Measurements from ENCODE around the gene VAMP2.

Gene VAMP2

DNA sequence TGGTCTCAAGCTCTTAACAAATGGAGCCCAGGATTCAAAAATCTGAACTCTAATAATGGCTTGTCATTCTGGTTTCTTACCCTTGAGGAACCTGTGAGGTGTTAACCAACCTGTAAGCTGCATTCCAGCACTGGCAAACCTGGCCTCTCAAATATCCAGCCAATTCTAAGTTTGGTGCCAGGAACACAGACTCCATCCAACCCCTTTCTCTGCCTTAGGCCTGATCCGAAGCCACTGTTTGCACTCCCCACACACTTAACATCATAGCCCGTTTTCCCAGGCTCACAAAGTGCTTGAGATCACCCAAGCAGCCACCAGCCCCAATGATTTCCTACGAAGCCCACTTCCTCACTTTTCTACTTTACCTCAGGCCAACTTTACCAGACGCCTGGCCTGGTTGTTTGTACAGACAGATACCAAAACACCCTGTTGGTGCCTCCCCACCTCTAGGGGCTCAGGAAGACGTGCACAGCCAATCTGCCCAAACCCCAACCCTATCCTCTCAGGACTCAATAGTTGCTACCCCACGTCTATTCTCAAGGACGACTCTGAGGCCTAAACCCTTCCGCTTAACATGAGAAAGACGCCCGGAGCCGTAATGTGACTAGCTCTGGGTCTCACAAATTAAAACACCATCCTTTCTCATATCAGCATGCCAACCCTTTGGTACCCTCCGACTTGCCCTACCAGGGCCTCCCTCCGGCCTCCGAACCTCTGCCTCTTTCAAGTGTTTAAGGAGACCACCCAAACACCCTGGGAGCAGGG, 7.3 kb downstream of the VAMP2 start:
- no peak for DNase-seq (ENCODE audit: low spot score)

DNA sequence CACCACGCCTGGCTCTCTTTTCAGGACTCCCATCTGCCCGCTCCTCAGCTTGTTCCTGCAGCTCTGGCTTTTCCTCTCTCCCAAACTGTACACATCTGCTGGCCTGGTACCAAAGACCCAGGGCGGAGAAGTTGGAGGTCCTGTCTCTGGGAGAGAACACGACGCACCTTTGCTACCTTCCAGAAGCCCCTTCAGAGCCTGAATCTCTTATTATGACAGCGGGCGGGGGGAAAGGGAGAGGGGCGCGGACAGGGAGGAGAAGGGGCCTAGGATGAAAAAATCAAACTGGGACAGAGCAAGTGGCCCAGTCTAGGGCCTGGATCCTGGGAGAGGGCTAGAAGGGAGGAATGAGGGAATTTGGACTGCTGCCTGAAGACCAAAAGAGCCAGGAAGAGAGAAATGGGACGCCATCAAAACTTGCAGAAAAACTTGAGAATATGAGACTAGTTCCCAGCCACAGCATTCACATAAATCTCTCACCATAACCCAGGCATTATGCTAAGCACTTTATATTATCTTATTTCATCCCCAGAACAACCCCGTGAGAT, 8.1 kb downstream of the VAMP2 start:
- no peak for DNase-seq (ENCODE audit: low spot score)

DNA sequence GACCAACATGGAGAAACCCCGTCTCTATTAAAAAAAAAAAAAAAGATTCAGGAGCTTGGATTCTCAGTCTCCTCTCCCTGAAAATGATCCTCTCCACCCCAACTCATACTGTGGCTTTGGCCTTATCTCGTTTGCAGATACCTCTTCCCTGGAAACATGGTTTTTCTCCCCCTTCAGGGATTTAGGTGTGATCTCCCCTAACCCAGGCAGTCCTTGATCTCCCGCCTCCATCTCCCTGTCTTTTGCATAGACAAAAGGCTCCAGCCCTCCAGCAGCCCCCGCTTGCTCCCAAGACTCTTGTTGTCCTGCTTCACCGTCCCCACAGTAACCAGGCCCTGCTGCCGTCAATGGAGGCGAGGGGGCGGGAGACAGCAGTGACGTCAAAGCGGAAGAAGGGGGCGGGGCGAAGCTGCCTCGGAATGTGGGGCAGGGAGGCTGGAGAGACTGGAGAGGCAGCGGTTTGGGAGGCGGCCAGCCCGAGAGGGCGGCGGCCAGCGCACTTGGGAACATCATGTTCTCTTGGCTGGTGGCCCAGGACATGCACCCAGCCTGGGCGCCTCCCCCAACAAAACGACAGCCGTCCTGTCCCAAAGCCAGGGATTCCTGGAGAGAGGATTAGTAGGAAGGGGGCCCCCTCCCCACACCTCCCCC, 8.7 kb downstream of the VAMP2 start:
- peak; percentile 92 for DNase-seq (ENCODE audit: low spot score)

DNA sequence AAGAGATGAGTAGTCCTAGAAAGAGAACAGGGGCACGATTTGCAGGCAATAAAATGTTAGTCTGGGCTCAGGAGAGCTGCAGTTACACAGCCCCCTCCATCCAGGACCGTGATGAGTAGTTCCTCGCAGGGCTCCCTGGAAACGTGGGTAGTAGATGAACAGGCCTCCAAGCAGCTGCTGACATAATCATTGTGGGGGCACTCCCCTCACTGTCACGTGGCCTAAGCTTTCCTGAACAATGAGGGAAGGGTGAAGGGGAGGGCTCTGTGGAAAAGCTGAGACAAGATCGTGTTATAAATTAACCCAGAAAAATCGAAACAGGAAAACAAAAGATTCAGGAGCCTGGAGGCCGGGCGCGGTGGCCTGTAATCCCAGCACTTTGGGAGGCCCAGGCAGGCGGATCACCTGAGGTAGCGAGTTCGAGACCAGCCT, 9.2 kb downstream of the VAMP2 start:
- DNase-seq (ENCODE audit: low spot score) = no peak

DNA sequence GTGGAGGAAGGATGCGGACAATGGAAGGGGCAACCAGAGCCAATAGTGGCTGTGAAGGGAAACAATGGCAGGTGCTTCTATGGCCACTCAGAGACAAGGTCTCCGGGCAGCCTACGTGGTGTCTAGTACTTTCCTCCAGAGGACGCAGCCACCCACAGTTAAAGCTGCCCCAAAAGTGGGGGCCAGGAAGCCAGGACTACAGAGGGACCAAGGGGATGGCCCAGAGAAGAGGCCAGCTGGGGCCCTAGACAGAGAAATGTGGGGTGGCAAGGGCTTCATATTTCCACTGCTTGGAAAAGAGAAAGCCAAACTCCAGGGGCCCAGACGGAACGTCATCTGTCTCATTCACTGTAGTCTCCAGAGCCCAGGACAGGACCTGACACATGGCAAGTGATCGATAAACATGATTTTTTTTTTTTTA, 9.7 kb downstream of the VAMP2 start:
- DNase-seq (ENCODE audit: low spot score) = no peak

DNA sequence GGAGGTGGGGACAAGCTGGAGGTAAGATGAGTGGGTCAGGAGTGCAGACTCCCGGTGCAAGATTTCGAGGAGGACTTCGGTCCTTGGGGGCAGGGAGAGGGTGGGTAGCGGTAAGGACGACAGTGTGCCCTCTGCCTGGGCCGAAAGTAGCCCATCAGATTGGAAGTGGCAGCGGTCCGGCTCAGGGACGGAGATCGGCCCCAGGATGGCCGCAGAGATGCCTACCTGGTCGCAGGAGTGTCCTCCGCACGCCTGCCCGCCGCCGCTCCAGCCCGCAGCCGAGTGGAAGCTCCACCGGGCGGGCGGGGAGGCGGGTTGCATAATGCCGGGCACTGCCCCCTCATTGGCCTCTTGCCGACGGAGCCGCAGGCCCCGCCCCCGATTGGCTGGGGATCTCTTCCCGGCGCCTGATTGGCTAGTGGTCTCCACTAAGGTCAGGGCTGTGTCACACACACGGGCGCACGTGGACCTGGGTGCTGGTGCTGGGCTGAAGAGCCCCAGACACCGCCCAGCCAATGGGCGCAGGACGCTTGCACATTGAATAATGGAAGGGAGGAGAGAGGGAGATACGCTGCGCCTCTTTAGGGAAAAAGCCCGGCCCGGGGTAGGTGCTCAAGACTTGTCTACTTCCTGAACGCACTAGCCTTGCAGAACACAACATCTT, 10.5 kb downstream of the VAMP2 start, which contains the start of gene PER1:
PER1 (minus strand) TSS at position 293 of the 664 bp plus-strand sequence. CDS start 1,698 bp downstream, outside the sequence.
- peak; percentile 89 for DNase-seq (ENCODE audit: low spot score)

DNA sequence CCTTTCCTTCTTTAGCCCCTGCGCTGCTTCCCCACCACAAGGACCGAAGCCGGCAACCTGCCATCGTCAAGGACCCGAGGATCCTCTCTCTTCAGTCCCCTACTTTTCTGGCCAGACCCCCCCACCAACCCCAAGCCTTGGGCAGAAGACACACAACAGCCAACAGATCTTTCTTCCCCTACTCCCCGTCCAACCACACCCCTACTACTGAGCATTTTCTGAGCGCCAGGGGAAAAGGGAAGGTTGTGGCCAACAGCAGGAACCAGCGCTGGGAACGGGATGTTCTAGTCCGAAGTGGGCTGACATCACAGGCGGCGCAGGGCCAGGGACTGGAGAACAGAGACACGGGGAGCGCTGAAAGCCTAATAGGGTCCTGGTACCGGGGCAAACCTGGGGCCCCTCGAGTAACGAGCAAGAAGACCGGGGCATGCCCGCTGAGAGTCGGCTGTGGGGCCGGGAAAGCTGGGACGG, 11.1 kb downstream of the VAMP2 start:
- DNase-seq (ENCODE audit: low spot score) = no peak

DNA sequence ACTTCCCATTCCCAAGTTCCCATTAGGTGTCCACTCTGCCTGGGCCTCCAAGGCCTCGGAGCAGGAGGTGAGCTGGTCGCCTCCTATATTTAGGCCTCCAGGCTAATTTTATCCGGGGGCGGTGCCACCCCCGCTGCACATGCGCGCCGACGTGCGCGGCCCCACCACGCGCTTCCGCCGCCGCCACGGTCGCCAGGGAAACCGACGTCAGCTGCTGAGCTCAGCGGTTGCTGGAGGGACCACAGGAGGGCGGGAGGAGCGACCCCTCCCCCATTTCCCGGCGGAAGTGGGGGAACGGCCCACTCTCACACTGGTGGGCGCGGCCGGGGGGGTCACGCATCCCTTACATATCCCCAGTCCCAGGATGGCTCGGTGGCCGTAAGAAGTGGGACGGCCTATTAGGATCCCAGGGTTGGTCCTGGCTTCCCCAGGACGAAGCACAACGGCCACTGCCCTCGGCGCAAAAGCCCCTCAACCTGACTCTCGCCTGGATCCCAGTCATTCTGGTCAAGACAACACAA, 11.6 kb downstream of the VAMP2 start:
- DNase-seq (ENCODE audit: low spot score) = peak; percentile 52

DNA sequence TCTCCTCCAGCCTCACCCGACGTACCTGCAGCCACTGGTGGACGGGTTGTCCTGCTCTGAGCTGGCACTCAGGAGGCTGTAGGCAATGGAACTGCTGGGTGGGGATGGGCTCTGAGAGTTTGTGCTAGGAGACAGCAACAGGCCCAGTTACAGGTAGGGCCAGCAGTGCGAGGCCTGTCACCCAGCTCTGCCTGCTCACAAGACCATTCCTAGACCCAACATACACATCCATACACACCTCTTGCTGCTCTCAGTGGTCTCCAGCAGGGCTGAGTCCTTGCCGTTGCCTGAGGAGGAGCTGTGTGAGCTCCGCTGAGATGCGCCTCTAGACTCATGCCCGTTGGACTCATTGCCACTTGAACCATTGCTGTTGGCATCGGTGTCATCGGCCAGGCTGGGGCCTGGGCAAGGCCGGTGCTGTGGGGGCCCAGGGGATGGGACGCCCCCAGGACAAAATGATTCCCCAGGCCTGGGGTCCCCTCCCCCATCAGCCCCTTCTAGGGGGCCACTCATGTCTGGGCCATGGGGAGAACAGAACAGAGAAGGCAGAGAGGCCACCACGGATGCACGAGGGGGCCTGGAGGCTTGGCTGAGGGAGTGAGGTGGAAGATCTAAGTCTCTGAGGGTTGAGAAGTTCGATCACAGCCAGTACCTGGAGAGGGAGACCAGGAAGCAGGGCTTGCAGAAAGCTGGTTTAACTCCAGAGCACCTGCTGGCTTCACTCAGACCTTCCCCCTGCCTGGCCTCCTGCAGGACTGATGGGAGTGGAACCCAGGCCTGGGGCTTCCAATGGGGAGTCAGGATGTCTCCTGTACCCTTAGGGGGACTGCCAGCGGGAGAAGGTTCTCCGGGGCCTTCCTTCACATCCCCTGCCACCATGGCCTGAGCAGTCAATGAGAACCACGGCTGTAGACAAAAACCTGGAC, 12.3 kb downstream of the VAMP2 start:
- DNase-seq (ENCODE audit: low spot score) = no peak

DNA sequence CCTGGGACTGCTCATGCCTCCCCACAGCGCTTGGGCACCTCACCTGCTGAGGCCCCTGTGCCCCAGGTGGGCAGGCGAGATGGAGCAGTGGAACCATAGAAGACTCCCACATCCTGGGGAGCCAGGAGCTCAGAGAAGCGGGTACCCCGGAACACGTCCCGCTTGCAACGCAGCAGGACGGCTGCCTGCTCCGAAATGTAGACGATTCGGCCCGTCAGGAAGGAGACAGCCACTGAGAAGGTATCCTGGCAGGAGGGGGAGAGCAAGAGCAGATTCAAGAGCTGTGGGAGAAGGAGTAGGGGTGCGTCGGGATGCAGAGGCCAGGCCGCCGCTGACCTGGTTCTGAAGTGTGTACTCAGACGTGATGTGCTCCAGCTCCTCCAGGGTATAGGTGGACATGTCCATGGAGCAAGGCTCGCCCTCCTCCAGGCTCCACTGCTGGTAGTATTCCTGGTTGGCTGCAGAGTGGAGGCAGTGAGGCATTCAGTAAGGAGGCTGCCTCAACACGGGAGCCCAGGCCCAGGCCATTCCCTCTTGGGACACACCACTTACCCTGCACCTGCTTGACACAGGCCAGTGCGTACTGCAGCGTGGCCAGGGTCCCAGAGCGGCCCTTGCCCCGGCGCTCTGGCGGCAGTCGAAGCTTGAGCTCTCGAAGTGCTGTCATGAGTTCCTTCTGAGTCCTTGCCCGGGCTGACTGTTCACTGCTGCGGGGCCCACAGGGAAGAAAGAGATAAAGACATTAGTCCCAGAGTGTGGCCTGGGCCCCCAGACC, 13.1 kb downstream of the VAMP2 start:
- DNase-seq (ENCODE audit: low spot score) = no peak

DNA sequence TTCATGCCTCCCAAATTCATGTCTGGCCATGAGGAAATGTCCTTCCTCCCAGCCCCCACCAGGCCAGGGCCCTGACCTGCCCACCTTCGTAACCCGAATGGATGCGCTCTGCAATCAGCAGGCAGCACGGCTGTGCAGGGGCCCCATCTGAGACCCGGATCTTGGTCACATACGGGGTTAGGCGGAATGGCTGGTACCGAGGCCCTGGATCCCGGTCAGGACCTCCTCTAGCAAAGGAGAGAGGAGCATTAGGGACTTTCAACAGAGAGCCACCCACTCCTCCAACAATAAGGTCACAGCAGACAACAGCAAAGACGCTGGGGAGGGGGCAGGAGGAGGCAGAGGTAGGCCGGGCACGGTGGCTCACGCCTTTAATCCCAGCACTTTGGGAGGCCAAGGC, 14.2 kb downstream of the VAMP2 start:
- DNase-seq (ENCODE audit: low spot score) = no peak

DNA sequence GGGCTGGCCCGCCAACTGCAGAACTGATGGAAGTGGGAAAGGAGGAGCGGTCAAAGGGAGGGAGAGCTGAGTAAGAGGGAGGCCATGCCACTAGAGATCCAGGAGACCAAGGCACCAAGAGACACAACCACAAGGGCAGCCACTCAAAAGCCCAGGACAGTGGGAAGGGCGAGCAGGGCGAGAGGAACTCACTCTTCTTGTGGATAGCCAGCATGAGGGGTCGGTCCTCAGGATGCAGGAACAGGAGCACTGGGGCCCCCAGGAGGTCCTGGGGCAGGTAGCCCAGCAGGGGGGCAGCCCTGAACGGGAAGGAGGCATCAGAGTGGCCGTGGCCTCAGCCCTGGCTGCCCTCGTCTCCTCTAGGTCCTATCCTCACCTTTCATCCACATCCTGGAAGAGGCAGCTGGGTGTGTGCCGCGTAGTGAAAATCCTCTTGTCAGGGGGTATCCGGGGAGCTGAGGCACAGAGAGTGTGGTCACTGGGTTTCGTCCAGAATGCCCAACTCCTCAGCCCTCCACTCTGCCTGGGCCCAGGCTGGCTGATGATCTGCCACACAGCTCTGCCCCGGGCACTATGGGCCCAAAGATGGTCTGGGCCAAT, 14.8 kb downstream of the VAMP2 start:
- no peak for DNase-seq (ENCODE audit: low spot score)

DNA sequence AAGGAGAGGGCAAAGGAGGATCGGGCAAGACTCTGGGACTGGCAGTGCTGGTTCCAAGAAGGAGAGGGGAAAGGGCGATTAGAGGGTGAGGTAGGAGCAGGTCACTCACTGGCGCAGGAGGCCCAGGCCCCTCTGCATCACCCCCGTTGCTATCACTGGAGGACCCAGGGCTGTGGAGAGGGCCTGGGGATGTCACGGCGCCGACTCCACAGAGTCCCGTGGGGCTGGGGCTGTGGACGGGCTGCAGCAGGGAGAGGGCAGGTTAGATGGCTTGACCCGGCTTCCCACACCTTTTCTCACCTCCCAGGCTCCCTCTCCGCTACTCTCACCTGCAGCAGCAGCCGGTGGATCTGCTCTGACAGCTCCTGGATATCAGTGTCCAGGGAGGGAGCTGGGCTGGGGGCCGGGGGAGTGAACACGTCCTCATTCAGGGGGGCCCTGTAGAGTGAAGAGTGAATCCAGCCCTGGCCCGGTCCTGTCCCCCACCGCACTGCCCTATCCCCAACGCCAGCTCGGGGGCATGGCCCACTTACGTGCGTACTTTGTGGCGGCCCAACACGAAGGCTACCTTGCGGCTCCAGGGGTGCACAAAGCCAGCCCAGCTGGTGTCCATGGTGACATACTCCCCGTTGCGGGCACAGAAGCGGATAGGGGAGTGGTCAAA, 15.5 kb downstream of the VAMP2 start:
- DNase-seq (ENCODE audit: low spot score) = no peak

DNA sequence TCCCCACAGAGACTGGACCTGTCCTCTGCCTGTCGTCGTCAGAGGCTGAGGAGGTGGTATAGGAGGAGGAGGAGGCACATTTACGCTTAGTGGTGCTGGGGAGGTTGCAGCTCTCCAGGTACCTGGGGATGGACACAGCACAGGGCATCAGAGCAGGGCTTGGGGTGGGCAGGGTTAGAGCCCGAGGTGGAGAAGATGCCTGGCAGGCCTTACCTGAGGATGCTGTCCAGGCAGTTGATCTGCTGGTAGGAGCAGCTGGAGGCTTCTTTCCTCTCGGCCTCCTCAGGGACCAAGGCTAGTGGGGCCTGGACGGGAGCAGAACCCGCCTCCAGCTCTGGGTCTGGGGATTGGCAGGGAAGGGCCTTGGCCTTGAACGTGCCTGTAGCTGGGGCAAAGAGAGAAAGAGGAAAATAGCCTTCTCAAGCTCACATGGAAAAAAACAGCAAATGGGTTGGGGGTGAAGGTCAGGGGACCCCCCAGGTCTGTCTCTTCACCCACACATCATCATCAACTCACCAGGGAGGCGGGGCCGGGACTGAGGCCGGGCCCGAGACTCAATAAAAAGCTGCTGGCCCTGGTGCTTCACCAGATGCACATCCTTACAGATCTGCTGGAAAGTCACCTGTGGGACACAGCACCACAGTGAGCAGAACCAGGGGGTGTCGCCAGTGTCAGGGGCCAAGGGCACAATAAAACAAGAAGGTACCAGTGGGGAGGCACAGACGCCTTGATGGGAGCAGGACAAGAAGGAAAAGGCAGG, 16.2 kb downstream of the VAMP2 start:
- no peak for DNase-seq (ENCODE audit: low spot score)

DNA sequence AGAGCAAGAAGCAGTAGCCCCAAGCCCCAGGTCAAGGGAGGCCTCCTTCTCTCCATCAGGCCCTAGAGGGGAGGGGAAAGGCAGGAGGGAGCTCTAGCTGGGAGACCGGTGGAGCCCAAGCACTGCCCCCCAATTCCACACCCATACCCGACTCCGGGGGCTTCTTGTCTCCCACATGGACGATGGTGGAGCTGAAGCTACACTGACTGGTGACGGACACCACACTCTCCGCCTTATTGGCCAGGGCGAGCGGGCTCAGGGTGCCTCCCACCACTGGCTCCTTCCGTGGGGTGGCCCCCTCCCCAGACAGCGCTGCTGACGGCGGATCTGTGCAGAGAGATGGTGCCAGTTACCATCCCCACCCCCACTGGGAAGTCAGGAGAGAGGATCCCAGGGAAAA, 16.9 kb downstream of the VAMP2 start:
- no peak for DNase-seq (ENCODE audit: low spot score)

DNA sequence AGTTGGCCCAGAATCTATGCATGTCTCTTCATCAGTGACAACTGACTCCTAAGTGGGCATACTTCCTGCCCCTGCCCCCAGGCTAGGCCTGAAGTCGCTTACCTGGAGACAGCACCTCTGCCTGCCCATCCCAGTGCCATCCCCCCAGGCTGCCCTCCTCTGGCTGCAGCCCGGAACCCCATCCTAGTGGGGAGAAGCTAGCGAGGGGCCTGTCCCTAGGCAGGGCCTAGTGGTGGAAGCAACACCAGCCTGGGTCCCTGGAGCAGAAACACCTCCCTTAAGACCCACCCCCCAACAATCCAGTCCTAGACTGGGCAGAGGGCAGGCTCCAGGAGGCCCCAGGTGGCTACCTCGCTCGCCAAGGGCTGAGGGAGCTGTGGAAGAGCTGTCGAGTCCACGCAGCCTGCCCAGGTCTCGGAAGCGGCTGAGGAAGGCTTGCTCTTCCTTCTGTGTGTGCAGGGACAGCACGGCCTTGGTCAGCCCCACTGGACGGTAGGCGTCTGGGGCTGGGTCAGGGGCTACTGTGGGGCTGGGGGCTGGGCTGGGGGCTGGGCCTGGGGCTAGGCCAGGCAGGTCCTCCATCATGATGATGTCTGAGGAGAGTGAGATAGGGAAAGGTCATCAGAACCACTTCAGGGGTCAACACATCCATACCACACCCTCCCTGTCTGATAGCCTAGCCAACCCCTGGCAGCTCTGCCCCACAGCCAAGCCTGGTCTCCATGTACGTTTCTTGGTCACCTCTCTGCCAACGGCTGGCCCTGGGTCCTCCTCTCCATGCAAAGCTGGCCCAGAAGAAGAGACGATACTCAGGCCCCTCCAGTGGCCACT, 18.1 kb downstream of the VAMP2 start:
- DNase-seq (ENCODE audit: low spot score) = no peak

DNA sequence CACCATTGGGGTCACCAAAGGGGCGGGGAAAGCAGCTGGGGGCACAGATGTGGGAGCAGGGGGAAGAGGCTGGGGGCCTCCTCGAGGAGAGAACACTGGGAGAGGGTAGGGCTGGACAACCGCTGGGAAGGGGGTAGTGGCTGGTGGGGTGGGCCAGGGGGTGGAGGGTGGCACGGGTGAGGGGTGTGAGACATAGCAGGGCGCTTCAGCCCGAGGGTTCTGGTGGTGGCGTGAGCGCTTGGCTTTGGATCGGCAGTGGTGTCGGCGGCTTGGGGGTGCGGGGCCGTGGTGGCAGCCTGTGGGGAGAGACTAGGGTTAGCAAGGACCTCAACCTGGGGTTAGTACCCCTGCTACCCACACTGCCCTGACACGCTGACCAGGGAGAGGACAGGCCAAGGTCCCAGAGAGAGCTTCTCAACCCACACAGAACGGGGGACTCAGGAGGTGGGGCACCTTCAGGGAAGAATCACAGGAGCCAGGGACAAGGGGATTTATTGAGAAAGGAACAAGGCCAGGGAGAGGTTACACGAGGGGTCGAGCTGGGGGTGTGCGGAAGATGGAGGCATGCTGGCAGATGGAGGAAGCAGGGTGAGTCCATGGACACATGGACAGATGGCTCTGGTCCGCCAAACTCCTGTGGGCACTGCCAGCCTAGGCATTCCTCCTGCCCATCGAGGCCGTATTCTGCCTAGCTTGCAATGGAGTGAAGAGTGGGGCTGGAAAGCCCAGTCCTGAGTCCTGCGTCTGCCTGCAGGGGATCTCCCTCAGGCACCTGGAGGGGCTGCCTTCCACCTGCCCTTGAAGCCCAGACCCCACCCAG, 19.0 kb downstream of the VAMP2 start:
- DNase-seq (ENCODE audit: low spot score) = no peak
